A549 (cell line): ENCODE results near the gene PLCB3. TPM values are rescaled to one million over a fixed set of nuclear protein-coding genes. Genes with fewer than 3 reads are reported as not detected.
A peak's percentile ranks its signal among the peaks of the same experiment; 100 is the strongest.

Experiments used
- ATAC-seq, 2 experiments: fragments of 200-7000 bp in 1 of 2; fragments of >200 bp in 1 of 2; cut with Nextera tagmentation in 1 of 2; cut with Tn5 transposase in 1 of 2; 3 replicates each; pipeline versions ENCODE4 v1.8.0 to v1.9.1; 2018 to 2020; ENCODE audit warnings: mild to moderate bottlenecking in 1 of 2, moderate library complexity in 1 of 2
- CTCF ChIA-PET: fragments of 300-600 bp; sonication (Branson Sonifier 250); formaldehyde crosslinking; extraction: SDS; loops from one replicate; lab custom pipeline; 2021; ENCODE audit warnings: antibody characterized with exemption, inconsistent platforms; lab: Yijun Ruan, JAX
- POLR2A ChIA-PET: fragments of 350-600 bp; formaldehyde crosslinking; extraction: SDS; loops from one replicate; lab custom pipeline; 2021; ENCODE audit warnings: antibody characterized with exemption, inconsistent platforms; lab: Yijun Ruan, JAX
- DNase-seq, 2 experiments: peaks; one replicate each; pipeline versions ENCODE4 v3.0.0 to v3.0.0-alpha.2; 2011 to 2016; ENCODE audit warnings: low read depth in 1 of 2, low spot score in 1 of 2
- FAIRE-seq: peaks from 2 replicates; lab custom pipeline; 2011; peaks lifted over from hg19 to GRCh38; lab: Jason Lieb, UNC
- H3K27ac ChIP-seq, 2 experiments: fragments of >200 bp; sonication (Bioruptor Twin); formaldehyde crosslinking; 3 replicates each; pipeline ENCODE4 v1.5.1; 2016 to 2017
- H3K4me1 ChIP-seq: fragments of >200 bp; sonication (Bioruptor Twin); formaldehyde crosslinking; 3 replicates; pipeline ENCODE4 v1.6.1; 2016
- H3K4me2 ChIP-seq: fragments of >200 bp; sonication (Bioruptor Twin); formaldehyde crosslinking; 3 replicates; pipeline ENCODE4 v1.6.1; 2016
- H3K4me3 ChIP-seq: fragments of >200 bp; sonication (Bioruptor Twin); formaldehyde crosslinking; 3 replicates; pipeline ENCODE4 v1.5.1; 2016
- H3K9me3 ChIP-seq: fragments of >200 bp; sonication (Bioruptor Twin); formaldehyde crosslinking; 3 replicates; pipeline ENCODE4 v1.6.1; 2016
- BHLHE40 ChIP-seq: IDR thresholded peaks from 2 replicates; pipeline ENCODE4 v1.6.1; 2012; ENCODE audit warnings: low read depth, low read length, inconsistent platforms
- CBX2 ChIP-seq: fragments of 200-600 bp; sonication (generic); IDR thresholded peaks from 2 replicates; pipeline ENCODE4 v1.6.1; 2016; ENCODE audit warnings: low read depth, mild to moderate bottlenecking, borderline replicate concordance
- CBX8 ChIP-seq: fragments of 200-600 bp; sonication (generic); IDR thresholded peaks from 2 replicates; pipeline ENCODE4 v1.6.1; 2016
- CEBPB ChIP-seq, 2 experiments: fragments of >200 bp in 1 of 2; sonication (Bioruptor Twin) in 1 of 2; formaldehyde crosslinking in 1 of 2; IDR thresholded peaks; 2 replicates each; pipeline ENCODE4 v1.6.1; 2012 to 2016
- CHD2 ChIP-seq: fragments of 150-350 bp; IDR thresholded peaks from 2 replicates; pipeline ENCODE4 v1.6.1; 2014; ENCODE audit warnings: low read length; ENCODE audit not compliant: partially characterized antibody
- CHD4 ChIP-seq: fragments of 200-600 bp; sonication (generic); IDR thresholded peaks from 2 replicates; pipeline ENCODE4 v1.6.1; 2016; ENCODE audit warnings: antibody characterized with exemption, mild to moderate bottlenecking, borderline replicate concordance
- EHF ChIP-seq: fragments of 250-450 bp; sonication (Bioruptor Pico); IDR thresholded peaks from 2 replicates; pipeline ENCODE4 v1.5.0; 2020; ENCODE audit warnings: mild to moderate bottlenecking
- EHMT2 ChIP-seq: fragments of 200-600 bp; sonication (generic); IDR thresholded peaks from 2 replicates; pipeline ENCODE4 v1.6.1; 2016; ENCODE audit warnings: antibody characterized with exemption, low read depth, mild to moderate bottlenecking, moderate library complexity
- EP300 ChIP-seq, 2 experiments: fragments of >200 bp; sonication (Bioruptor Twin); formaldehyde crosslinking; IDR thresholded peaks; 2 replicates in 1 of 2; 3 replicates in 1 of 2; pipeline ENCODE4 v1.6.1; 2016 to 2017
- ESRRA ChIP-seq: fragments of 150-350 bp; IDR thresholded peaks from 2 replicates; pipeline ENCODE4 v1.6.1; 2014; ENCODE audit warnings: mild to moderate bottlenecking, low read length, borderline replicate concordance
- FOSB ChIP-seq: fragments of 250-450 bp; sonication (Bioruptor Pico); IDR thresholded peaks from 2 replicates; pipeline ENCODE4 v1.5.0; 2020; ENCODE audit warnings: mild to moderate bottlenecking, moderate library complexity
- FOSL2 ChIP-seq, 2 experiments: fragments of 450-650 bp in 1 of 2; fragments of >200 bp in 1 of 2; sonication (Bioruptor Twin) in 1 of 2; formaldehyde crosslinking; IDR thresholded peaks; 2 replicates each; pipeline versions ENCODE4 v1.5.0 to v1.6.1; 2016 to 2020; ENCODE audit warnings: mild to moderate bottlenecking in 1 of 2, moderate library complexity in 1 of 2
- GATA3 ChIP-seq: IDR thresholded peaks from 2 replicates; pipeline ENCODE4 v1.6.1; 2012; ENCODE audit warnings: borderline replicate concordance
- HDAC2 ChIP-seq: fragments of 200-600 bp; sonication (generic); IDR thresholded peaks from 2 replicates; pipeline ENCODE4 v1.6.1; 2016
- HEYL ChIP-seq: fragments of 250-450 bp; sonication (Bioruptor Pico); IDR thresholded peaks from 2 replicates; pipeline ENCODE4 v1.8.0; 2021; ENCODE audit warnings: mild to moderate bottlenecking, moderate library complexity
- HOXA7 ChIP-seq: fragments of 250-450 bp; sonication (Bioruptor Pico); IDR thresholded peaks from 2 replicates; pipeline ENCODE4 v1.5.0; 2020; ENCODE audit warnings: mild to moderate bottlenecking, moderate library complexity
- HOXB13 ChIP-seq: fragments of 250-450 bp; sonication (Bioruptor Pico); IDR thresholded peaks from 2 replicates; pipeline ENCODE4 v1.5.0; 2020; ENCODE audit warnings: low read depth, mild to moderate bottlenecking, moderate library complexity
- KDM1A ChIP-seq: fragments of 200-600 bp; sonication (generic); IDR thresholded peaks from 2 replicates; pipeline ENCODE4 v1.6.1; 2016; ENCODE audit warnings: low read depth, mild to moderate bottlenecking
- MAFK ChIP-seq: fragments of 450-650 bp; IDR thresholded peaks from 2 replicates; pipeline ENCODE4 v1.6.1; 2014; ENCODE audit not compliant: partially characterized antibody
- MAZ ChIP-seq: fragments of 150-350 bp; IDR thresholded peaks from 2 replicates; pipeline ENCODE4 v1.6.1; 2014; ENCODE audit warnings: antibody characterized with exemption, low read depth, low read length, borderline replicate concordance
- NFE2L2 ChIP-seq: fragments of 150-350 bp; conservative IDR thresholded peaks from 2 replicates; pipeline ENCODE4 v1.6.1; 2014; ENCODE audit warnings: low read length
- PHF8 ChIP-seq: fragments of 200-600 bp; sonication (generic); IDR thresholded peaks from 2 replicates; pipeline ENCODE4 v1.6.1; 2016; ENCODE audit warnings: low read depth, mild to moderate bottlenecking, antibody characterized with exemption, moderate library complexity, borderline replicate concordance
- ZFP36 ChIP-seq: fragments of 450-650 bp; IDR thresholded peaks from 2 replicates; pipeline ENCODE4 v1.6.1; 2014; ENCODE audit warnings: borderline replicate concordance; ENCODE audit not compliant: partially characterized antibody
- ZSCAN20 ChIP-seq: fragments of 250-450 bp; sonication (Bioruptor Pico); IDR thresholded peaks from 2 replicates; pipeline ENCODE4 v1.8.0; 2022; ENCODE audit warnings: mild to moderate bottlenecking, moderate library complexity
- WGBS: methylation state at CpG from one replicate; pipeline ENCODE4 v1.1.6; 2017; ENCODE audit errors: missing lambda C conversion rate; 5-methylcytosine and 5-hydroxymethylcytosine counted together
- polyA plus RNA-seq, 4 experiments: library from polyadenylated mRNA; depleted of rRNA in 3 of 4; stranded (reverse); fragments of >200 nt; fragmentation: RNase III in 1 of 4; extraction: RNeasy Plus Mini Kit Qiagen cat#74134 plus additional on column Dnase treatment in 1 of 4; gene quantifications; 2 replicates in 3 of 4; 3 replicates in 1 of 4; pipeline ENCODE4 v1.2.3, GENCODE V29; 2011 to 2017
- TF ChIP-seq, protein P1 (sequence below): fragments of >200 bp; sonication (Bioruptor Twin); formaldehyde crosslinking; IDR thresholded peaks from 3 replicates; pipeline ENCODE4 v1.5.1; 2016
- TF ChIP-seq, protein P2 (sequence below): fragments of 250-450 bp; sonication (Bioruptor Pico); IDR thresholded peaks from 2 replicates; pipeline ENCODE4 v1.5.0; 2020; ENCODE audit warnings: low read depth, mild to moderate bottlenecking, moderate library complexity
- TF ChIP-seq, protein P3 (sequence below): IDR thresholded peaks from 2 replicates; pipeline ENCODE4 v1.6.1; 2012
- TF ChIP-seq, protein P4 (sequence below): fragments of 250-450 bp; sonication (Bioruptor Pico); IDR thresholded peaks from 2 replicates; pipeline ENCODE4 v1.5.0; 2021; ENCODE audit warnings: mild to moderate bottlenecking, moderate library complexity, borderline replicate concordance

The PLCB3 gene
- polyA plus RNA-seq, 2 of the 4 experiments (the other 2 are of a cell fraction) = 8.8 to 21.2 TPM

DNA sequence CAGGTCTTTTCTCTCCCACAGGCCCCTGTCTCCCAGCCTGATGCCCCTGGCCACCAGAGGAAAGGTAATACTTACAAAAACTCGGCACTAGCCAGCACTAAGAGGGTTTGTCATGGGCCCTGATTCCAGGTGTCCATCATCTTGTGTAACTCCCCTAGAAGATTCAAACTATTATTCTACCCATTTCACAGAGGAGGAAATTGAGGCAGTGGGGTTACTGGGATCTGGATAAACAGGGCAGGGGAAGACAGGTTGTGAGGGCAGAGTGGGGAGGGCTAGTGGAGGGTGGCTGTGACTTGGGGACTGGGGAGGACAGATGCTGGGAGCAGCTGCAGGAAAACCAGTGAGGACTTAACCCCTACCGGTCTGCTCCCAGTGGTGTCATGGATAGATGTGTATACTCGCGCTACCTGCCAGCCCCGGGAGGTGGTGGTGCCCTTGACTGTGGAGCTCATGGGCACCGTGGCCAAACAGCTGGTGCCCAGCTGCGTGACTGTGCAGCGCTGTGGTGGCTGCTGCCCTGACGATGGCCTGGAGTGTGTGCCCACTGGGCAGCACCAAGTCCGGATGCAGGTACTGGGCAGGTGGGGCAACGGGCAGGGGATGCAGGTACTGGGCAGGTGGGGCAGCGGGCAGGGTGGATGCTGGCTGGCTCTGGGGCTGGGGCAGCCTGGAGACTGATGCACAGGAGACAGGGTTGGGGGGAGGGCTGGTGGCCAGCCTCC lies 15.7 kb upstream of the PLCB3 start:
- CTCF ChIA-PET = interaction anchor here (0.5 to 2.3 kb wide), 6 partner anchors 9 to 82 kb away, joined by 3 to 16 read pairs (median 4); partner anchors contain the start of genes NUDT22, PRDX5 and TRPT1
- POLR2A ChIA-PET = no interaction called here
- FAIRE-seq (no peak), DNase-seq (no peak)
- peak overlapping the region; percentile 99 for H3K4me2 ChIP-seq
- H3K27ac ChIP-seq = peak overlapping the region; percentile 96 to 97
- 0 out of 2 replicates have a peak, but pooled peaks have one; percentile 38 for TF ChIP-seq HDAC2
- TF ChIP-seq KDM1A = peak; percentile 81; the same call in 1 of the 2 replicates
- TF ChIP-seq MAFK = no peak
- TF ChIP-seq HOXA7 = no peak
- TF ChIP-seq, protein P1, sequence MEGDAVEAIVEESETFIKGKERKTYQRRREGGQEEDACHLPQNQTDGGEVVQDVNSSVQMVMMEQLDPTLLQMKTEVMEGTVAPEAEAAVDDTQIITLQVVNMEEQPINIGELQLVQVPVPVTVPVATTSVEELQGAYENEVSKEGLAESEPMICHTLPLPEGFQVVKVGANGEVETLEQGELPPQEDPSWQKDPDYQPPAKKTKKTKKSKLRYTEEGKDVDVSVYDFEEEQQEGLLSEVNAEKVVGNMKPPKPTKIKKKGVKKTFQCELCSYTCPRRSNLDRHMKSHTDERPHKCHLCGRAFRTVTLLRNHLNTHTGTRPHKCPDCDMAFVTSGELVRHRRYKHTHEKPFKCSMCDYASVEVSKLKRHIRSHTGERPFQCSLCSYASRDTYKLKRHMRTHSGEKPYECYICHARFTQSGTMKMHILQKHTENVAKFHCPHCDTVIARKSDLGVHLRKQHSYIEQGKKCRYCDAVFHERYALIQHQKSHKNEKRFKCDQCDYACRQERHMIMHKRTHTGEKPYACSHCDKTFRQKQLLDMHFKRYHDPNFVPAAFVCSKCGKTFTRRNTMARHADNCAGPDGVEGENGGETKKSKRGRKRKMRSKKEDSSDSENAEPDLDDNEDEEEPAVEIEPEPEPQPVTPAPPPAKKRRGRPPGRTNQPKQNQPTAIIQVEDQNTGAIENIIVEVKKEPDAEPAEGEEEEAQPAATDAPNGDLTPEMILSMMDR = no peak
- TF ChIP-seq FOSB (CRISPR knock-in tag) = no peak
- TF ChIP-seq, protein P2, sequence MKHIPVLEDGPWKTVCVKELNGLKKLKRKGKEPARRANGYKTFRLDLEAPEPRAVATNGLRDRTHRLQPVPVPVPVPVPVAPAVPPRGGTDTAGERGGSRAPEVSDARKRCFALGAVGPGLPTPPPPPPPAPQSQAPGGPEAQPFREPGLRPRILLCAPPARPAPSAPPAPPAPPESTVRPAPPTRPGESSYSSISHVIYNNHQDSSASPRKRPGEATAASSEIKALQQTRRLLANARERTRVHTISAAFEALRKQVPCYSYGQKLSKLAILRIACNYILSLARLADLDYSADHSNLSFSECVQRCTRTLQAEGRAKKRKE (CRISPR knock-in tag) = no peak
- no peak for TF ChIP-seq GATA3
- no peak for TF ChIP-seq ZFP36
- no peak for TF ChIP-seq ESRRA
- TF ChIP-seq, all 56 proteins: peak for 2
- H3K4me1 ChIP-seq = peaks cover 41% of the 10 kb centered on the region
- no peaks in the 10 kb centered on the region for H3K9me3 ChIP-seq
- H3K4me3 ChIP-seq = peak overlapping the region; percentile 96
- no peak for ATAC-seq
- 87% methylated on average over 12 of the region's 12 CpGs for WGBS

DNA sequence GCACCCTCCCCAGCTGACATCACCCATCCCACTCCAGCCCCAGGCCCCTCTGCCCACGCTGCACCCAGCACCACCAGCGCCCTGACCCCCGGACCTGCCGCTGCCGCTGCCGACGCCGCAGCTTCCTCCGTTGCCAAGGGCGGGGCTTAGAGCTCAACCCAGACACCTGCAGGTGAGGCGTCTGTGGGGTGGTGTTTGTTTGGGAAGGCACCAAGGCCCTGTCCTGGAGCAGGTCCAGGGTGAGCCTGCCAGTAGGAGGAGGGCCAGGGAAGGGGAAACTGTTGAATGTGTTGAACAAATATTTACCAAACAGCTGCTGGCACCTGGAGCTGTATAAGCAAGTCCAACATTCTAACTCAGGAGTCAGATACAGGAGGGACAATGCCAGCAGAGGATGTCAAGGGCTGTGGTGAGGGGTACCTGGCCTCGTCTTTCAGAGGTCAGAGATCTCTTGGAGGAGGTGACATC lies 13.8 kb upstream of the PLCB3 start:
- ChIA-PET POLR2A (no interaction called here), CTCF (interaction anchor here (1.5 to 3.0 kb wide), 5 partner anchors 11 to 67 kb away, joined by 3 to 16 read pairs (median 12); partner anchors contain the start of genes NUDT22, PLCB3, STIP1 and TRPT1)
- no peak for ATAC-seq
- Histone ChIP-seq H3K4me2 (no peak overlapping the region), H3K4me1 (peaks cover 28% of the 10 kb centered on the region), H3K4me3 (no peak overlapping the region), H3K27ac (no peak overlapping the region), H3K9me3 (no peaks in the 10 kb centered on the region)
- no peak for FAIRE-seq
- 100% methylated on average over 1 of the region's 12 CpGs for WGBS
- TF ChIP-seq CBX8 = no peak
- no peak for TF ChIP-seq MAFK
- TF ChIP-seq, protein P3, sequence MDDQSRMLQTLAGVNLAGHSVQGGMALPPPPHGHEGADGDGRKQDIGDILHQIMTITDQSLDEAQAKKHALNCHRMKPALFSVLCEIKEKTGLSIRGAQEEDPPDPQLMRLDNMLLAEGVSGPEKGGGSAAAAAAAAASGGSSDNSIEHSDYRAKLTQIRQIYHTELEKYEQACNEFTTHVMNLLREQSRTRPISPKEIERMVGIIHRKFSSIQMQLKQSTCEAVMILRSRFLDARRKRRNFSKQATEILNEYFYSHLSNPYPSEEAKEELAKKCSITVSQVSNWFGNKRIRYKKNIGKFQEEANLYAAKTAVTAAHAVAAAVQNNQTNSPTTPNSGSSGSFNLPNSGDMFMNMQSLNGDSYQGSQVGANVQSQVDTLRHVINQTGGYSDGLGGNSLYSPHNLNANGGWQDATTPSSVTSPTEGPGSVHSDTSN = no peak
- no peak for TF ChIP-seq CHD4
- no peak for TF ChIP-seq HOXA7
- TF ChIP-seq, all 56 proteins: peak for 0
- no peak for DNase-seq

DNA sequence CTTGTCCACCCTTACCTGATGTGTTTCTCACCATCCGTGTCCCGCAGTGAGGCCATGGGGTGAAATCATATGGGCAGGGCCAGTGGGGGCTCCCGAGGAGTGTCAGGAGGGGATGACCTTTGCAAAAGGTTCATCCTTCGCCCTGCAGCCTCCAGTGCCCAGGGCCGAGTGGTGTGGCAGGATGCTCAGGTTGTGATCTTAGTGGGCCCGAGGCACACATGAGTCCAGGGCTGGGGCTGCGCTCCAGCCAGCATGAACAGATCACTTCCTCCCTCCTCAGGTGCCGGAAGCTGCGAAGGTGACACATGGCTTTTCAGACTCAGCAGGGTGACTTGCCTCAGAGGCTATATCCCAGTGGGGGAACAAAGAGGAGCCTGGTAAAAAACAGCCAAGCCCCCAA lies 13.3 kb upstream of the PLCB3 start:
- POLR2A ChIA-PET = interaction anchor here (0.8 to 1.5 kb wide), 2 partner anchors 9 to 12 kb away, joined by 3 to 4 read pairs; partner anchors contain the start of genes NUDT22 and TRPT1
- WGBS = 95% methylated on average over 8 of the region's 9 CpGs
- FAIRE-seq (no peak), DNase-seq (no peak), ATAC-seq (no peak)
- CTCF ChIA-PET = interaction anchor here (1.7 to 3.0 kb wide), 3 partner anchors 11 to 67 kb away, joined by 6 to 14 read pairs (median 12); partner anchors contain the start of genes NUDT22, PLCB3 and TRPT1
- Histone ChIP-seq H3K4me3 (no peak overlapping the region), H3K4me2 (no peak overlapping the region), H3K4me1 (peaks cover 32% of the 10 kb centered on the region), H3K27ac (no peak overlapping the region), H3K9me3 (no peaks in the 10 kb centered on the region)
- TF ChIP-seq EHF (CRISPR knock-in tag) = no peak
- no peak for TF ChIP-seq CEBPB (IDR thresholded peaks at IDR 0.05)
- TF ChIP-seq EHMT2 = no peak
- TF ChIP-seq CBX2 = no peak
- TF ChIP-seq NFE2L2 = no peak
- TF ChIP-seq FOSL2 (IDR thresholded peaks at IDR 0.05) = no peak
- TF ChIP-seq FOSL2 (CRISPR knock-in tag; IDR thresholded peaks at IDR 0.05) = no peak
- no peak for TF ChIP-seq MAZ
- TF ChIP-seq, protein P4, sequence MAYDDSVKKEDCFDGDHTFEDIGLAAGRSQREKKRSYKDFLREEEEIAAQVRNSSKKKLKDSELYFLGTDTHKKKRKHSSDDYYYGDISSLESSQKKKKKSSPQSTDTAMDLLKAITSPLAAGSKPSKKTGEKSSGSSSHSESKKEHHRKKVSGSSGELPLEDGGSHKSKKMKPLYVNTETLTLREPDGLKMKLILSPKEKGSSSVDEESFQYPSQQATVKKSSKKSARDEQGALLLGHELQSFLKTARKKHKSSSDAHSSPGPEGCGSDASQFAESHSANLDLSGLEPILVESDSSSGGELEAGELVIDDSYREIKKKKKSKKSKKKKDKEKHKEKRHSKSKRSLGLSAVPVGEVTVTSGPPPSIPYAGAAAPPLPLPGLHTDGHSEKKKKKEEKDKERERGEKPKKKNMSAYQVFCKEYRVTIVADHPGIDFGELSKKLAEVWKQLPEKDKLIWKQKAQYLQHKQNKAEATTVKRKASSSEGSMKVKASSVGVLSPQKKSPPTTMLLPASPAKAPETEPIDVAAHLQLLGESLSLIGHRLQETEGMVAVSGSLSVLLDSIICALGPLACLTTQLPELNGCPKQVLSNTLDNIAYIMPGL (CRISPR knock-in tag) = no peak
- TF ChIP-seq CHD2 = no peak
- TF ChIP-seq FOSB (CRISPR knock-in tag) = no peak
- TF ChIP-seq CBX8 = no peak
- no peak for TF ChIP-seq HOXA7
- TF ChIP-seq HEYL = no peak
- no peak for TF ChIP-seq BHLHE40
- no peak for TF ChIP-seq EP300 (IDR thresholded peaks at IDR 0.05)
- TF ChIP-seq PHF8 = no peak
- no peak for TF ChIP-seq HOXB13 (CRISPR knock-in tag)
- no peak for TF ChIP-seq ZSCAN20 (CRISPR knock-in tag)
